DMS79 treated with DMSO at 0.1 percent for 48 hours (cell line): ENCODE measurements around the gene SLC4A2.

ENCODE experiments used
- DNase-seq: peaks from one replicate; lab custom pipeline; 2025; lab: John Stamatoyannopoulos, UW

SLC4A2 gene

GRCh38 chr7:151117565-151117964, 58.2 kb downstream of the SLC4A2 start:
- no peak for DNase-seq

- no peak for DNase-seq
These were observed 59.0 kb downstream of the SLC4A2 start for GRCh38 chr7:151118108-151119054.

DNA sequence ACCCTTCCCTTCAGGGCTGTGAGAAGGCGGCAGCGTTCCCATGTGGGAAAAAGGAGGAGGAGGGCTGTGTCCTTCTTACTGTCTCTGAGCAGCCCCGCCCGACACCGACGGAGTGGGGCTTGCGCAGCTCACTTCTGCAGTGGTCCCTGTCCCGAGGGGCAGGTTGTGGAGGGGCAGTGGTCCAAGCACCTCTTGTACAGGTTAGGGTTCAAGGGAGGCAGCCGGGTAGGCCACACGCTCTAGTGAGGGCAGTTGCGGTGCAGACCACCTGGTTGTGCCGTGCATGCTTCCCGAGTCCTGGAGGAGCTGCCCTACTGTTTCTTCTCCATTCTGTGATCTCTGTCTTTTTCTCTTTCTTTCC, 59.6 kb downstream of the SLC4A2 start:
- DNase-seq: no peak

- DNase-seq: no peak
These were observed 60.5 kb downstream of the SLC4A2 start for GRCh38 chr7:151119902-151120301.

GRCh38 chr7:151120896-151121295, 61.5 kb downstream of the SLC4A2 start:
- no peak for DNase-seq

DNA sequence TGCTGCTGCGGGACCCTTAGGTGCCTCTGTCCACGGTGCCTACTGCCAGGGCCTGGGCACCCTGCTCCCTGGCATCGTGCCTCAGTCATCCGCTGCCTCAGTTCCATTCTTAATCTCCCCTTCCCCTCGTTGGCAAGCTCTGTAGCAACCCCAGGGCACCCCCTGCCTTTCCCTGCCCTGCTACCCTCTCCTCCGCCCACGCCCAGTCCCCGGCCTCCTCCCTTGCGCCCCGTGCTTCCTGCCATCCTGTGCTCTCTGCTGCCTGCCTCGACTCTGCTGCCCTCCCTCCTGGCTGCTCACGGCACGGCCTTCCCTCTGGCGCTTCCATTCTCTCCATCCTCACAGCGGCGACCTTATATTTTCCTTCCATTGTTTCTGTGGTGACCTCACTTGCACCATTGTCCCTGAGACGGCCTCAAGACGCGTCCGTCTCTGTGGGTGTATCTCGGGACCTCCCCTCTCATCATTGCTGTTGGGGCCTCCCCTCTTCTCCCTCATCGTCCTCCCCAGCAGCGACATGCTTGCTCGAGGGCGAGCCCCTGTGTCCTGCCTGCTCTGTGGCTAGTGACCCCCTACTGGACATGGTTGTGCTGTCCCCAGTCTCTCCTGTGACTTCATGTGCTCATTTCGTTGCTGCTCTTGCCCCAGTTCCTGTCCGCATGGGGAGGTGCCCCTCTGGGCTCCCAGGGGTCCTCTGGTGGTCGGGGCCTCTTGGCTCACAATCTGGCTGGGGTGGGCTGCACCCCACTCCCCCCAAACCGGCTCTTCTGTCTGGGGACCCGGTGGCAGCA, 62.2 kb downstream of the SLC4A2 start:
- DNase-seq: no peak

DNA sequence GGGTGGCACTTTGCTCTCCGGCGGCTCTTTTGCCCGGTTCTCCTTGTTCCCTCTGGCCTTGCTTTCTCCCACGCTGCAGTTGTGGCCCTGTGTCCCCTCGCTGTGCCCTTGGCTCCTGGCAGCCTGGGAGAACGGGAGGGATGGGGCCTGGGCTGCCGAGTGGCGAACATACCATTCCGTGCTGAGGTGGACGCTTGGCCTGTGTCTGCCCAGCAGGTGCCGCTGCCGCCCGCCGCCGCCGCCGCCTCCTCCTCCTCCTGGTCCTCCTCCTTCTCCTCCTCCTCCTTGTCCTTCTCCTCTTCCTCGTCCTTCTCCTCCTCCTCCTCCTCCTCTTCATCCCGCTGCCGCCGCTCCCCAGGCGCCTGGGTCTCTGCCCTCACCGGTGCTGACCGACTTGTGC, 62.9 kb downstream of the SLC4A2 start:
- no peak for DNase-seq

DNA sequence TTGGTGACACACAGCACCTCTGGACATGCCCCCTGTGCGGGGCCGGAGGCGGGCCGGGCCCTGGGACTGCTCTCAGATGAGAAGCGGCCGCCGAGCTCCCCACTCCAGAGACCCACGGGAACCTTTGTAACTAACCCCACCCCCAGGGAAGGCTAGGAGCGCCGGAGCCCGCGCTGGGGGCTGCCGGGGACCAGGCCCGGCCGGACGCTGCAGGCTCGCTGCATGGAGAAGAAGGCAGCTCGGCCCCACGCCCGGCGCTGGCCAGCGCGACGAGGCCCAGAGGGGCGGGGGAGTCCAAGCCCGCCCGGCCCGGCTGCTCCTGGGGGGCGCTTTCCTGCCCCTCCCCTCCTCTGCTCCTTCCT, 63.4 kb downstream of the SLC4A2 start:
- no peak for DNase-seq

DNA sequence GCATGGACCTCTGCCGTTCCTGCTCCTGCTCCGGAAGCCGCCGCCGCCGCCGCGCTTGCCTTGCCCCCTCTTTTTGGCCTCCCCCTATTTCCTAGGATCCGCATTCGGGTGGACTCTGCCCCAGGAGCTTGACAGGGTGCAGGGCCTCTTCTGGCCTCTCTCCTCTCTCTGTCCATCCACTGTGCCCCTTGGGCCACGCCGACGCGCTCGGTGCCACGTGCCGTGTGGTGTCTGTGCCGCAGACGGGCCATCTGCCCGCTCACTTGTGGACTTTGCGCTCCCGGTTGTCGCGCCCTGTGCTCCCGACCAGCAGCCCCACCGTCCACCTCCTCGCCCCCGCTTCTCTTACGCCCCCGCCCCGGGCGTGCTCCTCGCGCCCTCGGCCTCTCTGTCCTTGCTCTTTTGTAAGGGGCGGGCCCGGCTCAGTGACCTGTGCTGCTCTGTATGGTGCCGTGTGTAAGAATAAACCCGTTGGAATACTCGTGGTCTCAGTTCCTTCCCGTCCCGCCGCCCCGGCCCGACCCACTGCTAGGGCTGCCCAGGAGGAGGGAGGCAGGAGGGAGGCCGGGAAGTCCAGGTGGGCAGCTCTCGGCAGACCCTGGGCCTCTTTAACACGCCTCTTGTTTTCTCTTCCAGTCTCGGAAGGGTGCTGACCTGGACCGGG, 63.9 kb downstream of the SLC4A2 start:
- DNase-seq: no peak

DNA sequence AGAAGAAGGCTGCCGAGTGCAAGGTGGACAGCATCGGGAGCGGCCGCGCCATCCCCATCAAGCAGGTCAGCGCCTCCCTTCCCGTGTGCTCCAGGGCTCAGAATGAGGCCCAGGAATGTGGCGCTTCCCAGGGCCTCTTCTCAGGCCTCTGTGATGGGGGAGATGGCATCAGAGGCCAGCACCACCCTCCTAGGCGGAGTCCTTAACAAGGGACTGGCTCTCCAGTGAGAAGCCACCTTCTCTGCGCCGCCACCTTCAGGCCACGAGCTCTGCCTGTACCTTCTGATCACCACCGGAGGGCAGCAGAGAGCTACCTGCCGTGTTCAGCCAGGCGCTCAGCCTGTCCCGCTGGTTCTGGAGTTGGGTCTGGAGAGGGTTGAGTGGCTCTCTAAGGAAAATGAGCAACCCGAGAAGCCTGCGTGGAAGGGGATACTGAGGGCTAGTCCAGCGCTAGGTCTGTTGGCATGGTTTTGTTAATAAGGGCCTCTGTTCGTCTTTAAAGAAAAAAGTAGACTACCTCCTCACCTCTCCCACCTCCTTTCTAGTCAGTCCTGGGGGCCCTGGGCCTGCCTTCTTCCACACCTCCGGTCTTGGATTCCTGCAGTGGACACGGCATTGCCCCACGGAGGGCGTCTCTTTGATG, 64.6 kb downstream of the SLC4A2 start:
- DNase-seq: peak; percentile 53

DNA sequence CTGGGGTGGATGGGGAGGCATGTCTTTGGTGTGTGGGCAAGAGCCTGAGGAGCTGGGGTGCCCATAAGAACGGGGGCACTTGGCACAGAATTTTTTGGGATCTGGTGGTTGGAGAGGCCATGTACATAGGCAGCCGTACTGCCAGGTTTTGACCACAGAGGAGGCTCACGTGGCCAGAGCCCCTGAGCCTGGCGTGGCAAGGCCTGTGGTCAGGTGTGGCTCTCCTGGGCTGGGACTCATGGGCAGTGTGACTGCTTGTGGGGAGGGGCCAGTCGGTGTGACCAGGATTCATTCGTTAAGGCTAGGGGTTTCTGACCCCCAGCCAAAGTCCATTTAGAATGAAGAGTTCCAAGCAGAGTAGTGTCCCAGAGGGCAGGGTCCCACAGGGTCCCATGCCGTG, 65.1 kb downstream of the SLC4A2 start:
- DNase-seq: no peak

GRCh38 chr7:151124899-151125399, 65.6 kb downstream of the SLC4A2 start:
- DNase-seq: no peak

DNA sequence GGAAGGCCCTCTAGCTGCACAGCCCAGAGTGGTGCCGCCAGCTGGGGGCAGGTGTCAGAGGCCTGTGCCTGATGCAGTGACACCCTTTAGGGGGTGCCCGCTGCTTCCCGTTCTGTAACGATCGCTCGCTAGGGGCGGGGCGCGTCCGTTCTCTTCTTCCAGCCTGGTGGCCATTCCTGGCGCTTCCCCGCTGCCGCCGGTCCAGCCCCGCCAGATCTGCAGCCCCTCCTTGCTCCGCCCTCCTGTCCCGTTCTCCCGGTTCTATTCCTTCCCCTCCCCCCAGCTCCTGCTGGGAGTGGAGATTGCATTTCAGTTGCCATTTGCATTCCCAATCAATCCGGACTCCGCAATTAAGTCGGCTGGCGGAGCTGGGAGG, 66.1 kb downstream of the SLC4A2 start:
- DNase-seq: peak; percentile 2

- no peak for DNase-seq
These were observed 66.6 kb downstream of the SLC4A2 start for GRCh38 chr7:151125846-151126481.
